ENCODE measurements around the gene PPP2R5C.

PPP2R5C gene

GRCh38 chr14:101906645-101907044 lies 145.1 kb downstream of the PPP2R5C start:
- Histone ChIP-seq H3K27me3 (ENCODE audit: insufficient read depth, low read depth, severe bottlenecking) (no peaks in the 10 kb centered on the region), H3K36me3 (peaks cover 67% of the 10 kb centered on the region), H3K27ac (no peak overlapping the region), H3K9me3 (ENCODE audit: severe bottlenecking) (no peaks in the 10 kb centered on the region), H3K4me3 (ENCODE audit: low read depth, low read length) (no peak overlapping the region)
- no peak for DNase-seq
- TF ChIP-seq, protein P1, sequence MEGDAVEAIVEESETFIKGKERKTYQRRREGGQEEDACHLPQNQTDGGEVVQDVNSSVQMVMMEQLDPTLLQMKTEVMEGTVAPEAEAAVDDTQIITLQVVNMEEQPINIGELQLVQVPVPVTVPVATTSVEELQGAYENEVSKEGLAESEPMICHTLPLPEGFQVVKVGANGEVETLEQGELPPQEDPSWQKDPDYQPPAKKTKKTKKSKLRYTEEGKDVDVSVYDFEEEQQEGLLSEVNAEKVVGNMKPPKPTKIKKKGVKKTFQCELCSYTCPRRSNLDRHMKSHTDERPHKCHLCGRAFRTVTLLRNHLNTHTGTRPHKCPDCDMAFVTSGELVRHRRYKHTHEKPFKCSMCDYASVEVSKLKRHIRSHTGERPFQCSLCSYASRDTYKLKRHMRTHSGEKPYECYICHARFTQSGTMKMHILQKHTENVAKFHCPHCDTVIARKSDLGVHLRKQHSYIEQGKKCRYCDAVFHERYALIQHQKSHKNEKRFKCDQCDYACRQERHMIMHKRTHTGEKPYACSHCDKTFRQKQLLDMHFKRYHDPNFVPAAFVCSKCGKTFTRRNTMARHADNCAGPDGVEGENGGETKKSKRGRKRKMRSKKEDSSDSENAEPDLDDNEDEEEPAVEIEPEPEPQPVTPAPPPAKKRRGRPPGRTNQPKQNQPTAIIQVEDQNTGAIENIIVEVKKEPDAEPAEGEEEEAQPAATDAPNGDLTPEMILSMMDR (IDR thresholded peaks at IDR 0.05; ENCODE audit: low read depth, low read length) = no peak

DNA sequence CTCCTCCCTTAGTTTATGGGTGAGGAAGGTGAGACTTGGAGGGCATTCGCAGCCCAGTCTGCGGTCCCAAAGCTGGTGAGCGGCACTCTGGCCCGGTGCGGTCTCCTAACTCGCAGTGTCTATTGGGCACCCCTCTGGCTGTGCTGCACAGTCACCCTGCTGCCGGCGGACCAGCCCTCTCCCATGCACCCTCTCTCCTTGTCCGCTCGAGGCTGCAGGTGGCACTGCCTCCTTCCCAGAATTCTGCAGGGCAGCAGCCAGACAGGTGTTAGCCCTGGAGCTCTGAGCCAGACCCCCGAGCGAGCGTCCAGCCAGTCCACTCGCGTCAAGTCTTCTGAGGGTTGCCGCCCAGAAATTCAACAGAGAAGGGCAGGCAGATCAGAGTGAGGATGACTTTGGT lies 146.1 kb downstream of the PPP2R5C start:
- H3K9me3 ChIP-seq (ENCODE audit: severe bottlenecking) = no peaks in the 10 kb centered on the region
- no peak overlapping the region for H3K27ac ChIP-seq
- TF ChIP-seq, protein P1 (IDR thresholded peaks at IDR 0.05; ENCODE audit: low read depth, low read length) = no peak
- no peak for DNase-seq
- H3K27me3 ChIP-seq (ENCODE audit: insufficient read depth, low read depth, severe bottlenecking) = no peaks in the 10 kb centered on the region
- no peak overlapping the region for H3K4me3 ChIP-seq (ENCODE audit: low read depth, low read length)
- H3K36me3 ChIP-seq = peaks cover 62% of the 10 kb centered on the region

GRCh38 chr14:101908795-101909194 lies 147.3 kb downstream of the PPP2R5C start:
- TF ChIP-seq, protein P1 (IDR thresholded peaks at IDR 0.05; ENCODE audit: low read depth, low read length) = no peak
- Histone ChIP-seq H3K27me3 (ENCODE audit: insufficient read depth, low read depth, severe bottlenecking) (no peaks in the 10 kb centered on the region), H3K36me3 (peaks cover 70% of the 10 kb centered on the region), H3K9me3 (ENCODE audit: severe bottlenecking) (no peaks in the 10 kb centered on the region), H3K4me3 (ENCODE audit: low read depth, low read length) (no peak overlapping the region), H3K27ac (no peak overlapping the region)
- DNase-seq = no peak

GRCh38 chr14:101909371-101910096 lies 148.0 kb downstream of the PPP2R5C start:
- Histone ChIP-seq H3K9me3 (ENCODE audit: severe bottlenecking) (no peaks in the 10 kb centered on the region), H3K27ac (no peak overlapping the region), H3K4me3 (ENCODE audit: low read depth, low read length) (no peak overlapping the region), H3K36me3 (peaks cover 68% of the 10 kb centered on the region), H3K27me3 (ENCODE audit: insufficient read depth, low read depth, severe bottlenecking) (no peaks in the 10 kb centered on the region)
- TF ChIP-seq, protein P1 (IDR thresholded peaks at IDR 0.05; ENCODE audit: low read depth, low read length) = no peak
- DNase-seq = no peak

DNA sequence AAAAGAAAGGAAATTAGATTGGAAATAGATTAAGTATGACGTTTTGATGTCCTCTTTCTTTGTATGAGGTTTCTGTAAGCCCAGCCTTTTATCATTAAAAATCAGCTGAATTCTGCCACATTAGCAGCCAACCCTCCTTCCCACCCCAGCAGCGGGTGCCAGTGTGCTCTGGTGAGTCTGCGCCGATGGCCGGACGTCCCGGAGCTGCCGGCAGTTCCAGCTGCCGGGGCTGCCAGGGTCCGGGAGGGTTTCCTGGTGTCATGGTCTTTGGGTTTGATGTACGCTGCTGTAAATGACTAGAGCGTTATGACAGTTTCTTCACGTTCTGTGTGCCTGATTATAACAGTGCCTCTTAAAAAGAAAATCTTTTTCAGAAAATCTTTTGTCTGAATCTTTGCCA lies 151.3 kb downstream of the PPP2R5C start:
- no peak overlapping the region for H3K4me3 ChIP-seq (ENCODE audit: low read depth, low read length)
- peaks cover 46% of the 10 kb centered on the region for H3K36me3 ChIP-seq
- no peak for DNase-seq
- no peak overlapping the region for H3K27ac ChIP-seq
- TF ChIP-seq, protein P1 (IDR thresholded peaks at IDR 0.05; ENCODE audit: low read depth, low read length) = no peak
- H3K27me3 ChIP-seq (ENCODE audit: insufficient read depth, low read depth, severe bottlenecking) = no peaks in the 10 kb centered on the region
- H3K9me3 ChIP-seq (ENCODE audit: severe bottlenecking) = no peaks in the 10 kb centered on the region

- no peaks in the 10 kb centered on the region for H3K9me3 ChIP-seq (ENCODE audit: severe bottlenecking)
- H3K36me3 ChIP-seq = peaks cover 36% of the 10 kb centered on the region
- no peak overlapping the region for H3K4me3 ChIP-seq (ENCODE audit: low read depth, low read length)
- DNase-seq = no peak
- H3K27me3 ChIP-seq (ENCODE audit: insufficient read depth, low read depth, severe bottlenecking) = no peaks in the 10 kb centered on the region
- TF ChIP-seq, protein P1 (IDR thresholded peaks at IDR 0.05; ENCODE audit: low read depth, low read length) = no peak
- H3K27ac ChIP-seq = no peak overlapping the region
Observed at GRCh38 chr14:101914083-101914482, 152.6 kb downstream of the PPP2R5C start.
